Left lung (tissue), 10 donors: ENCODE data around the gene CAVIN4. TPM values are rescaled to one million over a fixed set of nuclear protein-coding genes. Genes with fewer than 3 reads are reported as not detected.

Experiments used
- ATAC-seq: fragments of 200-7000 bp; cut with Tn5 transposase; one replicate; pipeline ENCODE4 v1.9.1; 2020; ENCODE audit warnings: moderate library complexity
- DNase-seq, 4 donors: peaks; one replicate each; pipeline ENCODE4 v3.0.0-alpha.2; 2013 to 2020
- H3K27ac ChIP-seq, 2 donors: fragments of 200-600 bp; sonication (generic) in 1 of 2; one replicate each; pipeline versions ENCODE4 v1.5.0 to v1.8.0; 2020 to 2021
- H3K27me3 ChIP-seq, 2 donors: fragments of 200-600 bp; sonication (generic) in 1 of 2; one replicate each; pipeline versions ENCODE4 v1.5.0 to v1.8.0; 2020 to 2021
- H3K36me3 ChIP-seq, 2 donors: fragments of 200-600 bp; sonication (generic) in 1 of 2; one replicate each; pipeline versions ENCODE4 v1.5.0 to v1.8.0; 2020 to 2021
- H3K4me1 ChIP-seq, 2 donors: fragments of 200-600 bp; one replicate each; pipeline ENCODE4 v1.8.0; 2021
- H3K4me3 ChIP-seq, 2 donors: fragments of 200-600 bp; sonication (generic) in 1 of 2; one replicate each; pipeline versions ENCODE4 v1.5.0 to v1.8.0; 2020 to 2021; ENCODE audit warnings: mild to moderate bottlenecking in 1 of 2
- H3K9me3 ChIP-seq, 2 donors: fragments of 200-600 bp; sonication (generic) in 1 of 2; one replicate each; pipeline versions ENCODE4 v1.5.0 to v1.8.0; 2020 to 2021
- CTCF ChIP-seq, 2 donors: fragments of 200-600 bp; sonication (generic) in 1 of 2; IDR thresholded peaks; one replicate each; pipeline versions ENCODE4 v1.5.0 to v1.8.0; 2021; ENCODE audit warnings: antibody characterized with exemption in 2 of 2
- intact Hi-C, 2 donors: fragments of 100-400 bp; cut with DNase I; formaldehyde crosslinking; loops; one replicate each; pipeline versions ENCODE4 v1.11.2 to v1.14.2; 2022
- polyA plus RNA-seq, 6 donors: library from polyadenylated mRNA; unstranded; fragments of 120-200 nt; gene quantifications; one replicate each; pipeline ENCODE4 v1.2.1, GENCODE V29; 2013; ENCODE audit not compliant: insufficient read length in 6 of 6
- total RNA-seq, 2 donors: library from RNA; stranded (reverse); fragmentation: NEBNext Ultra II Directional; extraction: Animal tissue kit (Norgen Biotek cat#: 25700); gene quantifications; one replicate each; pipeline ENCODE4 v1.2.1, GENCODE V29; 2021
- donor health status: DM: no; HTN: yes; CAD: no.
- donor health status: DM: no; HTN: no; CAD: no.

CAVIN4 gene
- total and polyA plus RNA-seq, 8 donors: 0.85 to 2.6 (median 2.0) TPM

DNA sequence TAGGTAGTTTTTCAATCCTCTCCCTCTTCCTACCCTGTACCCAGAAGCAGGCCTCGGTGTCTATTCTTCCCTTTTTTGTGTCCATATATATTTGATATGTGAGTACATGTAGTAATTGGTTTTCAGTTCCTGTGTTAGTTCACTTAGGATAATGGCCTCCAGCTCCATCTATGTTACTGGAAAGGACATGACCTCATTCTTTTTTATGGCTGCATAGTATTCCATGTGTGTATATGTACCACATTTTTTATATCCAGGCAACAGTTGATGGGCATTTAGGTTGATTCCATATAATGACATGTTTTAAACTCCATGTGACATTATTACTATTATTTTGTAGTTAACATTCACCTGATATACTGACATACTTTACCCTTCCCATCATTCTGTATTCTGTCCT, 49.1 kb downstream of the CAVIN4 start:
- no peak for TF ChIP-seq CTCF (IDR thresholded peaks at IDR 0.05)
- no peak overlapping the region for H3K4me3 ChIP-seq
- ATAC-seq (no peak), DNase-seq (no peak)
- no peaks in the 10 kb centered on the region for H3K27me3 ChIP-seq
- H3K36me3 ChIP-seq: no peaks in the 10 kb centered on the region
- intact Hi-C loops: no loop called here
- peaks cover 0 to 3% of the 10 kb centered on the region in 2 donors for H3K9me3 ChIP-seq
- no peak overlapping the region for H3K27ac ChIP-seq
- H3K4me1 ChIP-seq: no peaks in the 10 kb centered on the region

GRCh38 chr9:100637787-100638186, 59.9 kb downstream of the CAVIN4 start:
- intact Hi-C loops: no loop called here
- no peaks in the 10 kb centered on the region for H3K9me3 ChIP-seq
- no peak overlapping the region for H3K27ac ChIP-seq
- H3K27me3 ChIP-seq: peaks cover 0 to 10% of the 10 kb centered on the region in 2 donors
- no peaks in the 10 kb centered on the region for H3K36me3 ChIP-seq
- H3K4me1 ChIP-seq: no peaks in the 10 kb centered on the region
- no peak for ATAC-seq
- TF ChIP-seq CTCF (IDR thresholded peaks at IDR 0.05): no peak
- no peak for DNase-seq
- H3K4me3 ChIP-seq: no peak overlapping the region

Other genes starting within 250 kb of the CAVIN4 start
- gene TEX10, start 225.1 kb upstream of the CAVIN4 start, total RNA-seq: 10 to 100 TPM; 10.5 to 13.7 TPM
- gene TEX10, start 225.1 kb upstream of the CAVIN4 start, polyA plus RNA-seq: 10 to 100 TPM; 39.0 to 46.8 (median 43.2) TPM
- 10 to 100 TPM; 30.7 to 31.7 TPM for gene MSANTD3, start 150.9 kb upstream of the CAVIN4 start, total RNA-seq
- 10 to 100 TPM; 19.9 to 24.7 (median 21.7) TPM for gene MSANTD3, start 150.9 kb upstream of the CAVIN4 start, polyA plus RNA-seq
- gene TMEFF1, start 104.9 kb upstream of the CAVIN4 start, total RNA-seq: under 1 TPM in 1 of 2 donors, not detected in 1; 0.58 TPM
- 1 to 10 TPM; 1.2 to 4.4 (median 2.6) TPM for gene TMEFF1, start 104.9 kb upstream of the CAVIN4 start, polyA plus RNA-seq